Stimulated activated CD4-positive, alpha-beta T cell treated with anti-CD3 and anti-CD28 coated beads, Interleukin-12 subunit alpha, Interleukin-12 subunit beta, amount 100 ng/mL, for 48 hours (primary cell): ENCODE results near the gene MOCOS.
"Not testable (repeated sequence)": the region's sequence is repeated elsewhere in the genome, so short reads cannot be mapped to it uniquely, and the experiment has no call there.

Experiments
- DNase-seq, 3 donors: peaks; one replicate each; pipeline ENCODE4 v3.0.0-alpha.2; 2020; ENCODE audit warnings: low read depth in 2 of 3, low spot score in 1 of 3

Gene MOCOS

GRCh38 chr18:36200354-36200771 is 13.1 kb downstream of the MOCOS start:
- no peak for DNase-seq

- DNase-seq: no peak
These were observed 14.5 kb downstream of the MOCOS start for GRCh38 chr18:36201765-36202164.

- DNase-seq: no peak
These were observed 16.1 kb downstream of the MOCOS start for GRCh38 chr18:36203360-36203895.

GRCh38 chr18:36205166-36205565 is 17.9 kb downstream of the MOCOS start:
- no peak for DNase-seq

- no peak for DNase-seq
These were observed 20.0 kb downstream of the MOCOS start for GRCh38 chr18:36207303-36207702.

- DNase-seq: not testable (repeated sequence)
These were observed 20.7 kb downstream of the MOCOS start for GRCh38 chr18:36207969-36208368.

- DNase-seq: no peak
These were observed 24.3 kb downstream of the MOCOS start for GRCh38 chr18:36211612-36212065.

- no peak for DNase-seq
These were observed 25.2 kb downstream of the MOCOS start for GRCh38 chr18:36212301-36213171.

GRCh38 chr18:36214811-36215210 is 27.5 kb downstream of the MOCOS start:
- no peak for DNase-seq

- DNase-seq: no peak
These were observed 28.3 kb downstream of the MOCOS start for GRCh38 chr18:36215577-36215976.

GRCh38 chr18:36217348-36217747 is 30.1 kb downstream of the MOCOS start:
- DNase-seq: no peak

GRCh38 chr18:36229188-36229587 is 41.9 kb downstream of the MOCOS start:
- no peak for DNase-seq

- not testable (repeated sequence) for DNase-seq
These were observed 53.2 kb downstream of the MOCOS start for GRCh38 chr18:36240510-36240909.

- no peak for DNase-seq
These were observed 54.5 kb downstream of the MOCOS start for GRCh38 chr18:36241831-36242230.

GRCh38 chr18:36247036-36247435 is 59.7 kb downstream of the MOCOS start:
- no peak for DNase-seq

GRCh38 chr18:36249392-36249791 is 62.1 kb downstream of the MOCOS start:
- no peak for DNase-seq

- DNase-seq: no peak
These were observed 63.5 kb downstream of the MOCOS start for GRCh38 chr18:36250827-36251226.

- DNase-seq: no peak
These were observed 67.9 kb downstream of the MOCOS start for GRCh38 chr18:36255072-36255698.

- DNase-seq: no peak
These were observed 68.8 kb downstream of the MOCOS start for GRCh38 chr18:36256094-36256493.

GRCh38 chr18:36262971-36263370 is 75.7 kb downstream of the MOCOS start:
- DNase-seq: no peak

GRCh38 chr18:36264283-36264682 is 77.0 kb downstream of the MOCOS start:
- no peak for DNase-seq

GRCh38 chr18:36265015-36265414 is 77.7 kb downstream of the MOCOS start:
- no peak for DNase-seq
